RPMI8226 (cell line): ENCODE measurements around the gene PPP2R2C.

Experiments
- DNase-seq: peaks from one replicate; pipeline ENCODE4 v3.0.0-alpha.2; 2015

The PPP2R2C gene

DNA sequence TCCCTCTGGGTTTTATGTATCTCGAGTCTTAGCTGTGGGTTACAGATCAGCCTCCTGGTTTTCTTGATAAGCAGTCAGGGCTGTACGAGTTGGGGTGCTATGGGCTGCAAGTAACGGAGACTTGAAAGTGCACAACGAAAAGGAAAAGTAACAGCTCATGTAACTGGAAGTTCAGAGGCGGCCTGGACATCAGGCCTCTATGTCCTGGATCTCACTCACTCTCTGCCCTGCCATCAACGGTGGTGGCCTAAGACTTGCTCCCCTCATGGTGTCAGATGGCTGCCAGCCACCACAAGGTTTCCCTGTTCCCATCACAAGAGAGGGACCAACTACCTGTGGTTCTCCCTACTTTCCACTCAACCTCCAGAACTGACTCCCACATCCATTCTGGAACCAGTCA lies 4.8 kb downstream of the PPP2R2C start:
- DNase-seq: no peak

DNA sequence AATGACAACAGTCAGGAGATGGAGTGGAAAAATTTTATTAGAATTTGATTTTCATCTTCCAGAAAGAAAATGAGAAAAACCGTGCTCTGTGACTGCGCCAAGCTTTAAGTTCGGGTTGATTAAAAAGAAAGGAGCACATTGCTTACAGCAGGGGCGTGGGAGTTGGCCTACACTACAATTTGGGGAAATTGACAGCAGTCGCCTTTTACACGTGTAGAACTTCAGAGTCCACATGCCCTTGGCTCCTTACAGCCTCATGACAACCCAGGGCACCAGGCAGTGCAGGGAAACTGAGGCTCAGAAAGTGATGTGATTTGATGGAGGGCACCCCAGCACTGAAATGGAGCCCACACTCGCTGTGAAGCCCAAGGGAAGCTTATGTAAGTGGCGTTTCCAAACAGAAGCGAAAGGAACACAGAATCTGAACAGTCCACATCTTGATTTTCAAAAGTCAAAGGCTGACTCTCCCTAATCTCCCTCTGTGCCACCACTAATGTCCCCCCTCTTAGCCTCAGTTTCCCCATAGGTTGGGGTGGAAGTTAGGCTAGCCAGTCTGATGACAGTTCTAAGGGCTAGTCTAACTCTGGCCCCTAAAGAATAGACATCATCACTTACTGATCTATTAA lies 5.5 kb downstream of the PPP2R2C start:
- no peak for DNase-seq

DNA sequence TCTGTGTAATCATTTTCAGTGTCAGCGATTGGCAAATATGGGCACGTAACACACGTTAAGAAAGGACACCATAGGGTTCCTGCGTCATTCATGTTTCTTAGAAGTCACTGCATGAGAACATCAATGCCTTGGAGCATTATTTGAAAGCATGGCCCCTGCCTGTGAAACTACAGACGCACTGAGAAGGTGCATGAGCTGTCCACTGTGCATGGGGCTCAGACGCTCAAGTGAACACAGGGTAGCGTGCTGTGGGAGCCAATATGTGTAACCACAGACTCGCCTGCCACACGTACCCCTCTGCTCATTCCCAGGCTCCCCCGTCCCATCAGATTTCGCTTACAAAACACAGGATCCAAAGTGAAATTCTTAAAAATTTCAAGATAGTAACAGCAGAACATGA lies 6.5 kb downstream of the PPP2R2C start:
- DNase-seq: no peak

DNA sequence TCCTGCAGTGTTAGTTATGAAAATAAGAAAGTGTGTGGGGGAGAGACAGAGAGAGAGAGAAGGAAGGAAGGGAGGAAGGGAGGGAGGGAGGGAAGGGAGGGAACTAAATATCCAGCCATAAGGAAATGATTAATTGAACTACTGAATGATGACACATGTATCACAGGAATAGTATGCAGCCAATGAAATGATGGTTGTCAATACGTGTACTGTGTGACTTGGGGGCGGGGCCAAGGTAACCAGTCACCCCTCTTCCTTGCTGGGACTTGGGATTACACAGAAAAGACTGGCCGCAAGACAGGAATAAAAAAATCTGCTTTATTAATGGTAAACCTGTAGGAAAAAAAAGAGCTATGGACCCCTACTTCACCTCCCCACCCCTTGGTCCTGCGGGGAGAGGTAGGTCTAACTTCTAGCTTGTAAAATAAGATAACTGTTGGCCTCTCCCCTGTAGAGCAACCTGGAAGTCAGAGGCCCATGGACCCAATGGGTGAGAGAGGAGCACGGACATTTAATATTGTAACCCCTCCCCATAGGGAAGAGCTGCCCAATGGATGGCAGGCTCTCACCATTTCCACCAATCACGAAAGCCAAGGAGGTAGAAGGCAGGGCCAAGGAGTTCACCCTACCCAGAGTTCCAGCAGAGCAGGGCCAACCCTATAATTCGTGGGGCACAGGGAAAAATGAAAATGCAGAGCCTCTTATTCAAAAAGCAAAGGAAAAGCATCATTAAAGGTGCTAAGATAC lies 7.4 kb downstream of the PPP2R2C start:
- no peak for DNase-seq

DNA sequence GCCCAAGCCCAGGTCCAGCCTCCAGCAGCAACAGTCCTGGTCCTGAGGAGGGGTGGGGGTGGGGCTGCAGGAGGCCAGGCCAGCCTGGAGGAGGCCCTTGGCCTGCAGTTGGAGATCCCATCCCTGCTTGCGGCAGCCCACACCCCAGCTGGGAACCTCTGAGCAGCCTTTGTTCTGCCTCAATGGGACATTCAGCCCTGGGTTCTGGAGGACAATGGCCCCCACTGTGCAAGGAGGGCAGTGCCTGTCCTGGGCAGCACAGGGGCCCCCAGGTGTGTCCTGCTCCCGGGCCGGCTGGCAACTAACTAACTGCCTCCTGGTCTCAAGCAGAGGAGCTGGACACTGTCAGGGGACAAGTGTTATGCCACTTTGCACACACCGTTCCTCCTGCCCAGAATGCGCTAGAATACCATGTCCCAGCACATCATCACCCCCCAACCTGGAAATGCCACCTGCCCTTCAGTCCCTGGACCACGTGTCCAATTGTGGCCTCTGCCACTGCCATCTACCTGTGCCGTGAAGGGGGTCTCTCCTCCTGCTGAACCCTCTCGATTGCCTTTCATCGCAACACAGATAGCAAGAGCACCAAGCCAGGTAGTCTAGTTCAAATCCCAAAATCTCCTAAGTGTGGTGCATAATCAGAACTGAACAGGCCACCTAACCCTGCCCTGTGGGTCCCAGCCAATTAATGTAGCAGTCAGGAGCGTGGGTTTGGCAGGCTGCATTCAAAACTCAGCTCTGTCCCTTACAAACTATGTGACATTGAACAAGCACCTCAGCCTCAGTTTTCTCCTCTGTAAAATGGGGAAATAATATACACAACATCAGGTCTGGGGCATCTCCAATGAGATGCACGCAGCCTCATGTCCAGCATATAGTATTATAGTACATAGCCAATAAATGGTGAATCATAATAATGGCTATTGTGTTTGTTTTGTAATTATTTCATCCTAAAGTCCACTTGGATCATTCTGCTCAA lies 8.8 kb downstream of the PPP2R2C start:
- DNase-seq: no peak

DNA sequence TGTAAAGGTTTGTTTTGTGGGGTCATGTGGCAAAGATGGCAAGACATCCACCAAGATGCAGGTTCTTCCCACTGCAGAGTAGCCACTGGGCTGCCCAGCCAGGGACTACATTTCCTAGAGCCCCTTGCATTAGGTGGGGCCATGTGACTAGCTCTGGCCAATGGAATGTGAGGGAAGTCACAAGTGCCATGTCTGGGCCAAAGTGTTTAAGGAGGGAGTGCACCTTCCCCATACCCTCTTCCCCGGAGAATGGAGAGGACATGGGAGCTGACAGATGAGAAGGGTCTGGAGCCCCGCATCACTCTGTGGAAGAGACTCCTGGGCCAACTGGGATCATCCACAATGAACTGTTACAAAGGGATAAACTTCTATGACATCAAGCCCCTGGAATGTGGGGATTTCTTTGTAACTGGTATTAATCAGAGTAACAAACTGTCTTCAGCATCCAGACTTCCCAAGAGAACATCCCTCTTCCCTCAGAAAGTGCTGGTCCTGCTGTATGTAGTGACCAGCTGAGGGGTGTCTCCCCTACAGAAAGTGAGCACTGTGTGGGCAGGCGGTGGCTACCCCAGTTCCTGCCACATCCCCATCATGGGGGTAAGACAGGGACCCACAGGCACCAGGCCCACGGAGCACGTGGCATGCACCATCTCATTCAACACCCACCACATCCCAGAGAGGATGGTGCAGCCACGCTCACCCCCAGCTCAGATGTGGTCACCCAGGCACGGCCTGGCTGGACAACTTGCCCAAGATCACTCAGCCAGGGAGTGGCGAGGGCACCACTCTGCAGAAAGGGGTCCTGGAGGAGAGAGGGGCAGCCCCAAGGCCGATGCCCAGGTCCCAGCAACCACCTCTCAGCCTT lies 10.9 kb downstream of the PPP2R2C start:
- no peak for DNase-seq

DNA sequence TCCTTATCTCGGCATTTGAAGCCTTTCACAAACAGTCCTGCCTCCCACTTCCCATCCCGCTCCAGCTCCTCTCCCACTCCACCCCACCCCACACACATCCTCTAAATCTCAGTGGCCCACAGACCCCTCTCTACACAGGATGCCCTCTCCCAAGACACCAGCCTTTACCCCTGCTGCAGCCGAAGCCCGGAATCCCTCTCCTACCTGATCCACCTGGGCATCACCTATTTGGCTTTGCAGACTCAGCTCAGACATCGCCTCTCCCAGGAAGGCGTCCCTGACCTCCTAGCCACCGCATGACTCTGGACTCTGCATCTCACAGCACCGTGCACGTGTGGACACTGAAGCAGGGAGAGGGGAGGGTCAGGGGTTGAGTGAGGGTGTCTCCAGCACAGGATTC lies 11.5 kb downstream of the PPP2R2C start:
- no peak for DNase-seq

DNA sequence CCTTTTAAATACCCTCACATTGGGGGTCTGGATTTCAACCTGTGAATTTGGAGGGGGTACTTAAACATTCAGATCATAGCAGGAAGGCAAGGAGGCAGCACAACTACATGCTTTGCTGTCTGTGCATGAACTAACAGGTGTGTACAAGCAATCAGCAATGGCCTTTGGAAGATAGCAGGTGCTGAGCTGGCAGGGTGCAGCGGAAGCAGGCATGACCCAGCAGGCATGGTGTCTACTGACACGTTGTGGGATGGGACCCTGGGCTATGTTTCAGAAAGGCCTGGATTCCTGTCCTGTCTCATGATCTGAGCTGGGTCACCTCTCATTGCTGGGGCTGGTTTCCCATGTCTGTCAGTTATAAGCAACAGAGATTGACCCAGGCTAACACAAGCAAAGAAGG lies 13.9 kb downstream of the PPP2R2C start:
- DNase-seq: no peak

DNA sequence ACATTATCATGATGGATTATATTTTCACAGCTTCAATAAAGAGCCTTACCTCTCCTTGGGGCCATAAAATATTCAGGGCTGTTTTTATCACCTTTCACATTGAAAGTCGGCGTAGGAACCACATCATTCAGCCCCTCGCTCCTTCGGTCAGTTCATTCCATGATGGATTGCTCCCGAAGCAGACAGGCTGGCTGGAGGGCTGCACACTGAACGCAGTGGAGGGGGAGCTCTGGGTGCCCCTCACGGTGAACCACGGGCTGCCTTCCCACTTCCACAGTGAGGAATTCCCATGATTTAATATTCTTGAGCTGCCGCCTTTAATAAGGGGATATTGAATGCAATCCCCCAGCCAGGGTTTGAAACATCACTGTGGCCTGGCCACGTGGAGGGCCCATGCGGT lies 16.0 kb downstream of the PPP2R2C start:
- DNase-seq: no peak

DNA sequence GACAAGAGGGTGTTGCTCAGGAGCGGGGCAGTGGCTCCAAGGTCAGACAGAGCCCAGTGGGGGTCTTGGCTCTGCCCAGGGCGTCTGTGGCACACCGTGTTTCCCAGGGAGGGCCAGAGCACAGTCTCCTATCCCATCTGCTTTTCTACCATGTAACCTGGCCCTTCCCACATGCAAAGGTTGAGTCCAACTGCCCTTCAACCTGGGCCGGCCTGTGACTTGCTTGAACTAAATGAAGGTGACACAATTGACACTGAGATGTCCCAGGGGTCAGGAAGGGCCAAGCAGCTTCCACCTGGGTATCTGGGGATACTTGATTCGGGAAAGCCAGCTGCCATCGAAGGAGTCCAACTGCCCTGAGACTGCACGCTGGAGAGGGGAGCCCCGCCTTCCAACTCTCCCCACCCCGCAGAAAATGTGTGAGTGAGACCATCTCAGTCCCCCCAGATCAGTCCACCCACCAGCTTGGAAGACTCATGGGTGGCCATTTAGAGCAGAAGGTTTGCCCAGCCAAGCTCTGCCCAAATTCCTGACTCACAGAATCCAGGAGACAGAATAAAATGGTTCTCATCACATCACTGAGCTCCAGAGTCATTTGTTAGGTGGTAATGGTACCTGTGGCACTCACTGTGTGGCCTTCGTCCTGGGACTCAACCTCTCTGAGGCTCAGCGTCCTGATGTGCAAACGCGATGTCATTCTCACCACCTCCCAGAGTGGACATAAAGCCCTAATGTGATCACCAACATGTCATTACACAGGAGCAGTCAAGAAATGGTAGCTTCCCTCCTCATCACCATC lies 18.1 kb downstream of the PPP2R2C start:
- DNase-seq: no peak

DNA sequence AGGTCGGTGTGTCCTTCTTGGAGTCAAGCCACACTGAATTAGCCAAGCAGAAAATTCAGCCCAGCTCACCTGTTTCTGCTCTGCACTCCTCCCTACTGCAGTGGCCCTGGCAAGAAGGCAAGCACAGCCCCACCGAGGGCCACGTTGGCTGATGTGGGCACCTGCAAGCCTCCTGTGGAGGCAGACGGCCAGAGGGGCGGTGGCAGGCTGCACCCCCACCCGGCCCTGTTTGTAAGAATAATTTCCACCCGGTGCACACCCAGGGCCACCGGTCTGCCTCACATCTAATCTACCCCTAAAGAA lies 18.8 kb downstream of the PPP2R2C start:
- DNase-seq: no peak

DNA sequence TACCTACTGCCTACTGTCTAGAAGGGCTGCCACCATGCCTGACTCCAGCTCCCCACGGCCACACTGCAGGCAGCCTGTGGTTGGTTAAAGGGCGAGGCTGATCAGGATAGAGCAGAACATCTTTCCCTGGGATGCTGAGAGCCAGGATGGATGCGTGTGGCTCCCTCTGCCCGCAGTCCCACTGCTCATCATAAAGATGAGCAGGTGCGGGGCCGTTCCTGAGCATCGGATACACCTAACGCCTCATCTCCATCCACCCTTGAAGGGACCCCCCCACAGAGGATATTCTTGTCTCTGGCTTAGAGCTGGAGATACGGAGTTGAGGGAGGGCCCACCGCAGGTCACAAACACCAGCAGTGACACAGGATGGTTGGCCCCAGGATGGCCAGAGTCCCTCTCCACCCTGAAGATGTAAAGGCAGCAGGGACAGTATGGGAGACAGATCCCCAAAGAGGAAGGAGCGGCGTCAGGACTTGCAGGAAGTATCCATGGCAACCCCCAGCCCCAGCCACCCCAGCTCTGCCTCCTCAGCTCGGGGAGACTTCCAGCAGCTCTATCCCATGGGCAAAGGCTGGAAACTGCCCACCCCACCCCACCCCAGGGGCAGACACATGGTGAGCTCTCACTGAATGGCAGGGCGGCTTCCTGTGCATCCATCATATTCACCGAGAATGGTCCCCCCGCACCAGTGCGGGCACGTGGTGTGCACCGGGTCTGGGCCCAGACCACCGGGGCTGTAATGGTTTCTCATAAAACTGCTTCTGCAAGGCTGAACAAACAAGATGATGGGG lies 19.3 kb downstream of the PPP2R2C start:
- DNase-seq: no peak

DNA sequence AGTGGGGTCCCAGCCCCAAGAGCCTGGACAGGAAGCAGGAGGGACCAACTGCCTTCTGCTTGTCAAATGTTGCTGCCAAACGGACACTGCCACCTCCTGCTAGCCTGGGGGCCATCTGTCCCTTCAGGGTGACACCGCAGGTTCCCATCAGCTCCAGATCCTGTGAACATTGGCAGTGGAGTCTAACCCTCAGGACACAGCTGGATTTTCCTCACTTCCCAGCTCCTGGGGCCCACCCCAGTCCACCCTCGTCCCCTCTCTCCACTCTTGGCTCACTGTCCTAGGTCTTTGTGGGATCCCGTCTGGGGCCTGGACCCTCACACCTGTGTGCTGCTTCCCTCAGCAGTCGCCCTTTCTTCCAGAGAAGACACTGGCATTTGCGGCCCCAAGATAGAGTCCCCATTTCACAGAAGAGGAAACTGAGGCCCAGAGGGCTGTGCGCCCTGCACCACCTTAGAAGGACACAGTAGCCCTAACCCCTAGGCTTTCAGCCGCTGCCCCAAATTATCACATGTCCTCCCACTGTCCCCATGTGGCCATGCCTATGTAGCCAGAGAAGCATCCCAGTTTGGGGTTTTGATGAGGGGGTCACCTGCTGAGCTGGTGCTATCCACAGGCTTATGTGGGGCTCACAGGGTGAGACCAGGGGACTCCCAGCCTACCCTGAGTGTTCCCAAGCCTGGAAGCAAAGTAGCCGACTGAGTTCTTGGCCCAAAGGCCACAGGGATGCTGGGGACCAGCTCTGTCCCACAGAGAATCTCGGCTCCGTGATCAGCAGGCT lies 20.1 kb downstream of the PPP2R2C start:
- DNase-seq: no peak

DNA sequence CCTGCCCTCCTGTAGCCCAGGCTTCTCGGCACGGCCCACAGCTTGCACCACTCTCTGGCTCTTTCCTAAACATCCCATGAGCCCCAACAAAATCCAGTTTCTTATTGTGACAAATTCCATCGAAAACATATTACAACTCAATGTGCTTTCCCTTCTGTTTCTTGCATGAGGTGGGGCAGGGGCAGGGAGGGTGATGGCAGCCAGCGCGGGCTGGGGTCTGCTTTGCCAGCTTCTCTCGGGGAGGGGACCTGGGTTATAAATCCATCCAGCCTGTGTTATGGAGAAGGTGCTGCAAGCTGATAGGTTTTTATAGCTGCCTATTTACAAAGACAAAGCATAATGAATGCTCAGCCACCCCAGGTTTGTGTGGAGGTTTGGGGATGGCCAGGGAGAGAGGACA lies 21.1 kb downstream of the PPP2R2C start:
- DNase-seq: no peak

DNA sequence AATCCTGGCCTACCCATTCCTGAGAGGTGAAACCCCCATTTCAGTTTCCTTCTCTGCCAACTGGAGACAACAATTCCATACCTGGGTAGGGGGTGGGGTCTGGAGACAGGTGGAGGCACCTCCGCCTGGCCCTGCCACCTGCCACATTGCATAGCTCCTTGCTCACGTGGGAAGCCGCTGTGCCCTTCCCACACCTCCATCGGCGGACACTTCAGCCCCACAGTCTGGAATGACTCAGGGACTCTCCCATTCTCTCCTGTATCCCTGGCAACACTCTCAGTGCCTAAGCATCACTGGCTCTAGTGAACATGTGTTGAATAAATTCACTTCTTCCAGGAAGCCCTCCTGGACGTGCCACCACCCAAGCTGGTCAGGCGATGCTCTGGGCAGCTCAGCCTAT lies 21.7 kb downstream of the PPP2R2C start:
- DNase-seq: no peak

DNA sequence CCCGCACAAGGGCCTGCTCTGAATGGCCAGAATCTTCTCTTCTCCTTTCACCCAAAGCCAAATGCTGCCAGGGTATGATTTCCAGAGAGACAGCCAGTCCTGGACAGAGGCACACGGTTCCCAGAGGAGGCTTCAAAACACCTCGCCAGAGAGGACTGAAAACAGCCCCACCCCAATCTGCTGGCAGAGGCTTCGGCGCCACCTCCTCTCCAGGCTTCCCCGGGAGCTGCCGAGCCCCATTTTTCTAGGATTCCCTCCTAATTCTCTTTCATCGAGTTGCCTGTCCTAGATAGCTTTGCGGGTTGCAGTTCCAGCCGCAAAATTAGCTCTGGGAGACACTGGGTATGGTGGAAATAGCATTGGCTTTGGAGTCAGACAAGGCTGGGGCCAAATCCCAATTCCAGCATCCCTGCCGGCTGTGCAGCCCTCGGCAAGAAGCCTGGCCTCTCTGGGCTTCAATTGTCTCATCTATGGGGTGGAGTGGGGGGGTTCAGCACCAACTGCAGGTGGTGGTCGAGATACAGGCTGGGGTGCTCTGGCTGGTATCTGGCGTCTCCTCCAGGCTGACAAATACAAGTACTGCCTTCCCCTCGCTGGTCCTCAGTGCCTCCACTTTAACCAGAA lies 22.6 kb downstream of the PPP2R2C start:
- no peak for DNase-seq

DNA sequence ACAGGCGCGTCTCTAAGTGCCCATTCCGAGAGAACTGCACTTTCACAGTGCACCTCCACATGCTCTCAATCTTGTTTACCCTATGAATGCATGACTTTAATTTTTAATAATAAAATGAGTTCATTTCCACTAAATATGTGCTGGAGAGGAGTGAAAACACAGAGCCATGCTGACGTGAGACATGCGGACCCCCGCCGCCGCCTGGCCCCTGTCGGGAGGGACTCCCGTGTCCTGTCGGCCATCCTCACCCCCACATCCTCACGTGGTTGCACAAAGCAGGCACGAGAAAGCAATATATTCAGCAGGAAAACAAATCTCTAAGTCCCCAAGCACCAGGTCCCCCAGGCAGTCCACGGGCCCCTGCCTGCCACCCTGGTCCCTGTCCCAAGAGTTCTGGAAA lies 23.1 kb downstream of the PPP2R2C start:
- no peak for DNase-seq

DNA sequence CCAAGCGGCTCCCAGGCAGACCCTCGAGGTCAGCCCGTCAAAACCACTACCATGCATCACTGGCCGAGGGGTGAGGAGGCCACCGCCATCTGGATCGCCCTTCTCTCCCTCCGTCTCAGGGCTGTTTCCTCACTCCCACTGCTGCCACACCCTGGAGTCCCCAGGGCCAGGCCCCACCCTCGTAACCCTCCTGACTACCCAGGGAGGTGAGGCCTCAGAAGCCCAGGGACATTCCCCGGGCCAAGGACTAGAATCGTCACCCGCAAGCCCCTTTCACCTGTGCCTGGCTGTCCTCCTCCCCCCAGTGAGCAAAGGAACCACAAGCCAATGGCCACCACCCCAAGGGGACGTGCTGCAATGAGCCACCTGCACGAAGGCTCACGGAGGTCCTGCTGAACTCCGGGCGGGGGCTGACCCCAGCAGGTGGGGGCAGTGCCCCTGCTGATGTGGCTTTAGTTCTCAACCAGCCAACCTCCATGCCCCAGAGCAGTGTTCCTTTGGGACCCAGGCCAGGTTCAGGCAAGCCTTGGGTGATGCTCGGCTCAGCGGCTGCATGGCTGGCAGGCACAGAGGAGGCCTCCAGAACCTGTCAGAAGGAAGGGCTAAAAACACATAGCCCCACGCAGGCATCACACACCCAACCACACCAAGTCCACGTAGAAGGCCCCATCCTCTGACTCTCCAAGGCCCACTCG lies 23.8 kb downstream of the PPP2R2C start:
- no peak for DNase-seq

DNA sequence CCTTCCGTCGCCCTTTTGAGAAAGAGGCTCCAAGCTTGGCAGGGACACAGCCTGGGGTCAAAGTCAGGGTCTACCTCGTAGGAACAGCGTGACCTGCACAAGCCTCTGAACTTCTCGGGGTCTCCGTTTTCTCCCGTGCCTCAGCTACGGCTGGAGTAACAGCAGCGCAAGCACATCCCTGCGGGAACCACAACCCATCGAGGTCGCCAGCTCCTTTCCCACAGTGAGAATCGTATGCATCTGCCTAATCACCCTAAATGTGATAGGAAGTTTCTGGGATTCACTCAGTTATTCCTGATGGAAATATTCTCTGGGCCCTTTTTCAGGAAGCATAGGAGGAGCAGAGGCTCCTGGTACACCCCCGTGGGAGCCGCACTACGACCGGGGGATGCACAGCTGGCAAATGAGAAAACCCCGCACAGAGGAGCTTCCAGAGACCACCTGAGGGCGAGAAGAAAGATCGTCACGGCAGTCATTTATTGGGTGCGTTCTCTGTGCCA lies 24.7 kb downstream of the PPP2R2C start:
- DNase-seq: no peak
